Cardiac septum (tissue), 1 donor: Measurements from ENCODE around the gene UBTF. TPM values are rescaled to one million over a fixed set of nuclear protein-coding genes. Genes with fewer than 3 reads are reported as not detected.
"Not testable (repeated sequence)": the region's sequence is repeated elsewhere in the genome, so short reads cannot be mapped to it uniquely, and the experiment has no call there.

Experiments used
- DNase-seq: peaks from one replicate; pipeline ENCODE4 v3.0.0-alpha.2; 2020; ENCODE audit warnings: low spot score
- intact Hi-C: fragments of 100-400 bp; cut with DNase I; formaldehyde crosslinking; loops from one replicate; pipeline ENCODE4 v1.14.0; 2022
- total RNA-seq: library from RNA; stranded (reverse); fragmentation: NEBNext Ultra II Directional; extraction: Animal tissue kit (Norgen Biotek cat#: 25700); gene quantifications from one replicate; pipeline ENCODE4 v1.2.1, GENCODE V29; 2021
- donor health status: DM: no; HTN: no; CAD: no.

The UBTF gene
- total RNA-seq, 1 donor from 2014 or later = 53.1 TPM

- intact Hi-C loops = no loop called here
- DNase-seq = no peak
Observed at GRCh38 chr17:44247876-44248736, 28.6 kb upstream of the UBTF start.

DNA sequence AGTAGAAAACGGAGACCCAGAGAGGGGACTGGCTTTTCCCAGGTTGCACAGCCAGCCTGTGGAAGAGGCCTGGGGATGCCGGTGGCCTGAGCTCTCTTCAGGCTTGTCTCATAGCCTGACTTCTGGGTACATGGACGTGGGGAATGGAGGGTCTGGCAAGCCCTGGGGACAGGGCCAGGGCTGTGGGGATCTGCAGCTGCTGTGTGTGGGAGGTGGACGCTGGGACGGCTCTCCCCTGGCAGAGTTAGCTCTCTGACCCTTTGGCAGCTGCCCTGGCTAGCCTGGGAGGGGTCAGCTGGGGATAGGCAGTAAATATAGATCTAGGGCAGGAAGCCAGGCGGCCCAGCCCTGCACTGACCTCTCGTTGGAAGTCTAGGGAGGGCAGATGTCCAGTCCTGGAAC lies 28.0 kb upstream of the UBTF start:
- DNase-seq = no peak
- intact Hi-C loops = no loop called here

GRCh38 chr17:44241106-44241624 lies 21.7 kb upstream of the UBTF start:
- intact Hi-C loops = no loop called here
- no peak for DNase-seq

DNA sequence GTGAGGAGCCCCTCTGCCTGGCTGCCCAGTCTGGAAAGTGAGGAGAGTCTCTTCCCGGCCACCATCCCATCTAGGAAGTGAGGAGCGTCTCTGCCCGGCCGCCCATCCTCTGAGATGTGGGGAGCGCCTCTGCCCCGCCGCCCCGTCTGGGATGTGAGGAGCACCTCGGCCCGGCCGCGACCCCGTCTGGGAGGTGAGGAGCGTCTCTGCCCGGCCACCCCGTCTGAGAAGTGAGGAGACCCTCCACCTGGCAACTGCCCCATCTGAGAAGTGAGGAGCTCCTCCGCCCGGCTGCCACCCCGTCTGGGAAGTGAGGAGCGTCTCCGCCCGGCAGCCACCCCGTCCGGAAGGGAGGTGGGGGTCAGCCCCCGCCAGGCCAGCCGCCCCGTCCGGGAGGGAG lies 18.4 kb upstream of the UBTF start:
- DNase-seq, intact Hi-C loops: not testable (repeated sequence)

DNA sequence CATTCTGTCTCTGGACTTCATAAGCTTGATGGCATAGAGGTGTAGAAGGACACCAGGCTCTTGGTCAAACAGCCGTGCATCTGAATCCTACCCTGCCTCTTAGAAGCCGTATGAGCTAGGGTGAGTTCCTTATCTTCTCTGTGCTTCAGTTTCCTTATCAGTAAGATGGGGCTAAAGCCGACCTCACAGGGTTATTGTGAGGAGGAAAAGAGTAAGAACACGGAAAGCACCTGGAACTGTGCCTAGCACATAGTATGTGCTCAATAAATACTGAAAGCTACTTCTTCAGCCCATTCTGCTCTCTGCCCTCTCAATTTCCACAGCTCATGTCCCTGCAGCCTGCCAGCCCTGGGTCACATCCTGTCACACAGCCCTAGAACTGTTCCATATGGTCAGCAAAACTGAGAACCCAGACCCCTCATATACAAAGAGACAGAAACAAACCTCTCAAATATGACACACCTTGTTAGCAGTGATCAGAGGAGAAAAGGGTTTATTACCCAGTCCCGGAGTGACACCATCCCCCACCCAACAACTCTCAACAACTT lies 17.0 kb upstream of the UBTF start:
- intact Hi-C loops = no loop called here
- DNase-seq = no peak

GRCh38 chr17:44235583-44235936 lies 16.1 kb upstream of the UBTF start:
- intact Hi-C loops = no loop called here

DNA sequence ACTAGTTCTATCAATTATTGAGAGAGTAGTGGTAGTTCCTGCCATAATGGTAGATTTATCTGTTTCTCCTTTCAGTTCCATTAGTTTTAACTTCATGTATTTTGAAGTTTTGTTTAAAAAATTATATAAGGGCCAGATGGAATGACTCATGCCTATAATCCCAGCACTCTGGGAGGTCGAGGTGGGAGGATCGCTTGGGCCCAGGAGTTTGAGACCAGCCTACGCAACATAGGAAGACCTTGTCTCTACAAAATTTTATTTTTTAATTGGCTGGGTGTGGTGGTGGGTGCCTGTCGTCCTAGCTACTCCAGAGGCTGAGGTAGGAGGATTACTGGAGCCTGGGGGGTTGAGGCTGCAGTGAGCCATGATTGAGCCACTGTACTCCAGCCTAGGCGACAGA lies 14.1 kb upstream of the UBTF start:
- no peak for DNase-seq
- intact Hi-C loops = no loop called here

More at GRCh38 chr17:44235583-44235936, 16.1 kb upstream of the UBTF start:
- no peak for DNase-seq

- no peak for DNase-seq
- intact Hi-C loops = no loop called here
Observed at GRCh38 chr17:44232061-44232460, 12.6 kb upstream of the UBTF start.

- intact Hi-C loops = no loop called here
- no peak for DNase-seq
Observed at GRCh38 chr17:44230140-44230539, 10.7 kb upstream of the UBTF start.

DNA sequence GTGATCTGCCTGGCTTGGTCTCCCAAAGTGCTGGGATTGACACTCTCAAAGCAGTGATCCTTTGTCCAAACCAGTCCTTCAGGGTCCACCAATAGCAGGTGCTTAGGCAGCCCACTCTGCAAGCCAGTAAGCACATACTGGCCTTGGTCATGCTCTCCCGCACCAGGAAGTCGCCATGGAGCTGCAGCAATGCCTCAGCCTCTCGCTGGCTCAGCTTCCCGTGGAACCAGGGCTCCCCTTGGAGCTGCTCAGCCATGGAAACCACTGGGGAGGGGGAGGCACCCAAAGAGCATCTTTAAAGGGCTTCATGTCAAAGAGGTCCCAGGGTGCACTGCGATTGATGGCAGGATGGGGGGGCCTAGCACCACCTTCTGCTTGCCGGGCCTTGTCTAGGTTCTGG lies 9.6 kb upstream of the UBTF start:
- intact Hi-C loops = no loop called here

DNA sequence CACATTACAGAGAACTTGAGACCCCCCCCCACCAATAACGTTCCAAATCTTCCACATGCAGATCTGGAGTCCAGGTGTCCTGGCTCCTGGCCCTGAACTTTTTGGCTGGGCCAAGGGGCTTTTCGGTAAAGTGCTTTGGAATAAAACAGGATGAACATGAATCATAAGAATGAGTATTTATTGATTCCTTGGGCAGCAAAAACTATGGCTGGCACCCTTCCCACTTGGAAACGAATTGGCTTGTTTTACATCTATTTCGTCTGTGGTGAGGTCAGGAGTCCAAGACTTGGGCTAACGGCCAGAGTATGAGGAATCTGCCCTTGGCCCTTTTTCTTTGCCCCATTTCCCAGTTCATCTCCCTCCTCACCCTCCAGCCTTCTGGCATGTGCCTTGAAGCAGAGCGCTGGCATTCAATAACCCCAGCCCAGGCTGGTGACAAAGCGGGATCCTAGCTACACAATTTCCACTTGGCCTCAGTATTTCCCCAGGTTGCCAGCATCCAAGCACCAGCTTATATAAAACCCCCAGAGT lies 4.1 kb upstream of the UBTF start:
- intact Hi-C loops = no loop called here
- no peak for DNase-seq

More for the DNA sequence above, 9.6 kb upstream of the UBTF start:
- DNase-seq = no peak

GRCh38 chr17:44222112-44222869 lies 2.8 kb upstream of the UBTF start:
- peak; percentile 89 for DNase-seq
- intact Hi-C loops = no loop called here

DNA sequence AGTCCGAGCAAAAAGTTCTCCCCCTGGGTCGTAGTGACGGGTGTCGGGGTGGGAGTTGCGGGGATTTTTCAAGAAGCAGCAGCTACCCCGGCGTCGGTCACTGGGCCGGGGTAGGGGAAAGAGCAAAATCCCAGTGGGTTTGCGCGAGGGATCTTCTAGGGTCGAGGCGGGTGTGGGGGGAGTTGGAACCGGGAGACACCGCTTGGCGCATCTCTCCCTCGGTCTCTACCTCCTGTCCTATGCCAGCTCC lies 2.3 kb upstream of the UBTF start:
- no peak for DNase-seq
- intact Hi-C loops = loop anchor here (2.0 kb wide), 1 partner anchor 57 kb away; no protein-coding TSS in a partner anchor

GRCh38 chr17:44221084-44221861 lies 1.8 kb upstream of the UBTF start:
- intact Hi-C loops = loop anchor here (2.0 kb wide), 1 partner anchor 58 kb away; no protein-coding TSS in a partner anchor
- DNase-seq = peak; percentile 87

DNA sequence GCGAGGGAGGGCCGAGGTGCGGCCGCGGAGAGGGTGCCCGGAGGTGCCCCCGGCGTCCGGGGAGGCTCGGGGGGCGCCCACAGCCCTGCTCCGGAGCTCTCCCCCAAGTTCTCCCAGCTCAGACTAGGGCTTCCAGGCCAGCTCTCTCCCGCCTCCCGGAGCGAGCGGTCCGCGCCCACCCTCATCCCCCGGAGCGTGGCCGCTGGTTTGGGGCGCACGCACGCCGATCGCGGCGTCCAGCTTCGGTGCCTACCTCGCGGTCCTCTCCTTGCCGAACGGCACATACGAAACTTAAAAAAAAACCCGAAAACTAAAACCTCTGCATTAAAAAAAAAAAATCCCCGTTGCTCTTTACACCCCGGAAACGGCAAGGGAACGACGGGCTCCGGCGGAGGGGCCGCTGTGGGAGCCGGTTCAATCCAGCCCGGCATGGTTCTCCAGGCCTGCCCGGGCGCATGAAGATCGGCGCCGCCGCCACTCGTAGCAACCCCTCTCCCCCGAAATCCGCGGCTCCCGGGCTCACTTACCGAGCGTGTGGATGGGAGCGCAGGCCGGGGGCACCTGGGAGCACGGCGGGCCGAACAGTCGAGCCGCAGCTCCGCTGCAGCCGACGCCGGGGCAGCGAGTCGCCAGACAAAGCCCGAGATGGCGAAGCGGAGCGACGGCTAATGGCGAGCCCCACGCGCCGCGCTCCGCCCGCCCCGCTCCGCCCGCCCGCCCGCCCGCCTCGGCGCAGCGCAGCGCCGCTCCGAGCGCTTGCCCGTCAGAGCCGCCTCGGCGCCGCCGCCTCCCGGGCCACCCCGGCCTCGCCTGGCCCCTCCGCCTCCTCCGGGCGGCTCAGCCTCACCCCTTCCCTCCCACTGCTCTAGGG lies 973 bp upstream of the UBTF start:
- no peak for DNase-seq

DNA sequence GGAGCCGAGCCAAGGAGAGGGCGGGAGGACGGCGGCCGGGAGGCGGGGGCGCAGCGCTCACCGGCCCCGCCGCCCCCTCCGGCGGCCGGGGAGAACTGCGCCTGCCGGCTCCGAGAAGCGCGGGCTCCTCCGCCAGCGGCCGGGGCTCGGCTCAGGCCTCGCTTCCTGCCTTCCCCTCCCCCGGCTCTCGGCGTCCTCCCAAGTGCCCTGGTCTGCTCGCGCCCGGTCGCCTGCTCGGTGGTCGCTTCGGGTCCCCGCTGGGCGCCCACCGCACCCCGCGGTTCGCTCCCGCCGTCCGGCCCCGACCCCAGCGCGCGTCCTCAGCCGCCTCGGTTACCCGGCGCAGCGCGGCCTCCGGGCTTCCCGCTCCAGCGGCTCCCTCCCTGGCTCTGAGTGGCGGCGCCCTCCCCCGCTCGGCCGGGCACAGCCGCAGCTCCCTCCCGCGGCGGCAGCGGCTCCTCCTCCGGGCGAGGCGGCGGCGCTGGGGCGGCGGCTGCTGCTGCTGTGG lies 313 bp downstream of the UBTF start:
- DNase-seq = no peak
- intact Hi-C loops = loop anchor here (10.0 kb wide), 1 partner anchor 286 kb away; the partner anchor contains the start of gene GPATCH8

More for the DNA sequence above, 973 bp upstream of the UBTF start:
- intact Hi-C loops = loop anchor here (2.0 kb wide), 1 partner anchor 58 kb away; no protein-coding TSS in a partner anchor

GRCh38 chr17:44218344-44219107 lies 949 bp downstream of the UBTF start:
- peak; percentile 94 for DNase-seq
- intact Hi-C loops = loop anchor here (1.0 to 10.0 kb wide), 3 partner anchors 18 to 286 kb away; partner anchors contain the start of gene GPATCH8
